GM12873 (cell line): Measurements from ENCODE around the gene ZNF407.

ENCODE experiments used
- CTCF ChIP-seq: IDR thresholded peaks from 2 replicates; pipeline ENCODE4 v1.5.1; 2012; ENCODE audit warnings: low read depth, mild to moderate bottlenecking, moderate library complexity, low read length, control low read depth; ENCODE audit not compliant: insufficient read depth; ENCODE audit errors: missing control alignments

ZNF407 gene

GRCh38 chr18:74558096-74558495, 39.6 kb upstream of the ZNF407 start:
- TF ChIP-seq CTCF, result no peak

- TF ChIP-seq CTCF, result no peak
Observed at GRCh38 chr18:74562131-74562730, 35.4 kb upstream of the ZNF407 start.

DNA sequence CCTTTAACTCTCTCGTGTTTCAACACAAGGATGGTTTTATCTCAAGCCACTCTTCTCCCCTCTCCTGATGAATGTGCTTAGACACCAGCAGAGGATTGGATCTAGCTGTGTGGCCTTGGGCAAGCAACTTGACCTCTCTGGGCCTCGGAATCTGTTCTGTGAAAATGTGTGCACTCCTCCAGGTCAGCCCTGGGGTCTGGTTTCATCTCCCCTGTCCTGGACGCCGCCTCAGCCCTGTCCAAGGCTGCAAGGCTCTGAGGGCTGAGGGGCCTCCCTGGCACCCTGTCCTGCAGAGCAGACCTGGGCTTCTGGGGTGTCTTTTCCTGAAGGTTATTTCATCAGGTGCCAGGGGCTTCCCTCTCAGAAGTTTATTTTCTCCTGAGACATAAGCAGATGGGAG, 34.9 kb upstream of the ZNF407 start:
- no peak for TF ChIP-seq CTCF

- no peak for TF ChIP-seq CTCF
Observed at GRCh38 chr18:74563999-74564398, 33.7 kb upstream of the ZNF407 start.

- TF ChIP-seq CTCF, result peak; percentile 31
Observed at GRCh38 chr18:74567822-74568221, 29.8 kb upstream of the ZNF407 start.

DNA sequence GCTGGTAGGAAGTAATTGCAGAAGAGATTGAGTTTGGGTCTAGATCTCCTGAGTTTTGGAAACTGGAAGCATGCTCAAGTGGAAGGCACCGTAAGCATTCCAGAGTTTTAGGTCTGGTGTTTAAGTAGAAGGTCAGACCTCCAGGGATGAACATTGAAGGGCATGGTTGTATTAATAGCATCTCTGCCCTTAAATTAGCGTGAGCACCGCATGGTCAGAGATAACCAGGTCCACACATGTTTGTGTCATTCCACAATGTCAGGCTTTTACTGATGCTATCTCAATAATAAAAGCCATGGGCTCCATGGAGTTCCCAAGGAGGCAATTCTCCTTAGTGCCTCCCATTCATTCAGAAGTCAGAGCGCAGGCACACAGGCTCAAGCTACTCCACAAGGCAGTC, 28.3 kb upstream of the ZNF407 start:
- no peak for TF ChIP-seq CTCF

GRCh38 chr18:74570266-74570665, 27.4 kb upstream of the ZNF407 start:
- no peak for TF ChIP-seq CTCF
